HEK293T (cell line): ENCODE data around the gene GHRHR.

ENCODE experiments used
- BHLHE40 ChIP-seq: fragments of 450-650 bp; IDR thresholded peaks from 2 replicates; pipeline ENCODE4 v1.6.1; 2016; ENCODE audit warnings: mild to moderate bottlenecking, moderate library complexity, borderline replicate concordance
- FOXK2 ChIP-seq: fragments of 450-650 bp; IDR thresholded peaks from 2 replicates; pipeline ENCODE4 v1.6.1; 2016; ENCODE audit warnings: mild to moderate bottlenecking
- FOXM1 ChIP-seq: fragments of 450-650 bp; IDR thresholded peaks from 2 replicates; pipeline ENCODE4 v1.6.1; 2017; ENCODE audit warnings: mild to moderate bottlenecking, borderline replicate concordance
- HDGF ChIP-seq: fragments of 450-650 bp; IDR thresholded peaks from 2 replicates; pipeline ENCODE4 v1.6.1; 2017; ENCODE audit warnings: antibody characterized with exemption, borderline replicate concordance
- L3MBTL2 ChIP-seq: fragments of 450-650 bp; conservative IDR thresholded peaks from 2 replicates; pipeline ENCODE4 v1.6.1; 2016; ENCODE audit warnings: mild to moderate bottlenecking
- NFRKB ChIP-seq: fragments of 450-650 bp; IDR thresholded peaks from 2 replicates; pipeline ENCODE4 v1.6.1; 2016; ENCODE audit warnings: mild to moderate bottlenecking, moderate library complexity
- ZNF384 ChIP-seq: fragments of 450-650 bp; IDR thresholded peaks from 2 replicates; pipeline ENCODE4 v1.6.1; 2016

DNA sequence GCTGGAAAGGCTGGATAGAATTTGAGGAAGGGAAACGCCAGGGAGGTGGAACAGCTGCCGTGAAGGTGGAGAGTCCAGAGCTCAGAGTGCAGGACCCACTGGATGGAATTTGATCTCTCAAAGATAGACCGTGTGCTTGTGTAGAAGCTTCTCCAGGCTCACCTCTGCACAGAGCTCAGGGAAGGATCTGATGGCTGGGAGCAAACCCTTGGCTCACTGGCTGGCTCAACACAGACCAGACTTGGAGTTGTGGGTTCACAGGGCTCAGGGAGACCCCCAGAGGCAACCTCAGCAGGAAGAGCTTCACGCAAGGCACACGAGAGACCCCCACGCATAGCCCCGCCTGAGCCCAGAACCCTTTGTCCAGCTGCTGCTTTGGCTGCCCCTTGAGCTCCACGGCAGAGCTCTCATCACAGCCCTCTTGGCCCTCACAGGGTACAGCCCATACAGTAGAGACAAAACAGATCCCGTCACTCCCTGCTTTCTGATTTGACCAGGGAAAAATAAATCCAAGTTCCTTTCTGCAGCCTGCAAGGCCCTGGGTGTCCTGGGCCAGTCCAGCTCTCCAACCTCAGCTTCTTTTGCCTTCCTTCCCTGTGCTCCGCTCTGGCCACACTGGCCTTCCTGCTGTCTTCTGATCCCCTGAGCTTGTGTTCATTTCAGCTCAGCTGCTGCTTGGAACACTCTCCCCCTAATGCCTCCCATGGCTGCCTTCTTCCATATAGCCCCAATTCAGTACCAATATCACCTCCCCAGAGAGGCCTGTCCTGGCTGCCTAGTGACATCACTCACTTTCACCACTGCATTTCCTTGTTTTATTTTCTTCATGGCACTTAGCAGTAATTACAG is 26.3 kb downstream of the GHRHR start:
- TF ChIP-seq L3MBTL2 = no peak
- no peak for TF ChIP-seq FOXM1
- no peak for TF ChIP-seq FOXK2
- TF ChIP-seq HDGF = no peak
- no peak for TF ChIP-seq NFRKB
- TF ChIP-seq ZNF384 = no peak
- no peak for TF ChIP-seq BHLHE40
